Neural cell (in vitro differentiated cells): Measurements from ENCODE around the gene TRIM15. TPM values are rescaled to one million over a fixed set of nuclear protein-coding genes. Genes with fewer than 3 reads are reported as not detected.

Source experiments
- H2AFZ ChIP-seq: fragments of 200-600, 300-800 bp; sonication (generic), shearing (Covaris generic); 2 replicates; pipeline ENCODE4 v1.6.0; 2014; ENCODE audit warnings: low read depth, mild to moderate bottlenecking, antibody characterized with exemption, low read length, moderate library complexity
- H3F3A ChIP-seq: fragments of 200-600 bp; shearing (Covaris generic); 2 replicates; pipeline ENCODE4 v1.6.1; 2016; ENCODE audit warnings: mild to moderate bottlenecking, moderate library complexity, mixed read lengths, antibody characterized with exemption, low read length; ENCODE audit not compliant: insufficient read depth, poor library complexity, severe bottlenecking
- H3K27ac ChIP-seq: fragments of 200-600, 300-800 bp; sonication (generic), shearing (Covaris generic); 2 replicates; pipeline ENCODE4 v1.5.1; 2014; ENCODE audit warnings: mild to moderate bottlenecking, low read length, moderate library complexity
- H3K27me3 ChIP-seq: fragments of 300-800, 200-600 bp; sonication (generic), shearing (Covaris generic); 2 replicates; pipeline ENCODE4 v1.6.0; 2014; ENCODE audit warnings: mild to moderate bottlenecking, low read depth, low read length, moderate library complexity; ENCODE audit not compliant: insufficient read depth
- H3K36me3 ChIP-seq: fragments of 300-800, 200-600 bp; sonication (generic), shearing (Covaris generic); 2 replicates; pipeline ENCODE4 v1.5.1; 2014; ENCODE audit warnings: mild to moderate bottlenecking, antibody characterized with exemption, low read length, moderate library complexity; ENCODE audit not compliant: insufficient read depth
- H3K4me2 ChIP-seq: fragments of 300-800, 200-600 bp; sonication (generic), shearing (Covaris generic); 2 replicates; pipeline ENCODE4 v1.6.0; 2014; ENCODE audit warnings: mild to moderate bottlenecking, low read length
- H3K4me3 ChIP-seq: fragments of 300-800, 200-600 bp; sonication (generic), shearing (Covaris generic); 2 replicates; pipeline ENCODE4 v1.5.1; 2014; ENCODE audit warnings: mild to moderate bottlenecking, low read length, moderate library complexity
- H3K79me2 ChIP-seq: fragments of 200-600 bp; shearing (Covaris generic); replicated peaks from 2 replicates; pipeline ENCODE4 v1.6.0; 2014; ENCODE audit warnings: mild to moderate bottlenecking, low read length, moderate library complexity; ENCODE audit not compliant: insufficient read depth
- H3K9ac ChIP-seq: fragments of 300-800, 200-600 bp; sonication (generic), shearing (Covaris generic); 2 replicates; pipeline ENCODE4 v1.6.1; 2016; ENCODE audit warnings: mild to moderate bottlenecking, low read length, mixed read lengths
- H3K9me2 ChIP-seq: fragments of 200-600 bp; shearing (Covaris generic); 2 replicates; pipeline ENCODE4 v1.6.1; 2016; ENCODE audit warnings: mild to moderate bottlenecking, low read length, mixed read lengths; ENCODE audit not compliant: insufficient read depth
- H3K9me3 ChIP-seq: fragments of 200-600, 300-800 bp; sonication (generic), shearing (Covaris generic); 2 replicates; pipeline ENCODE4 v1.6.1; 2016; ENCODE audit warnings: mild to moderate bottlenecking, mixed run types, low read length, moderate library complexity, mixed read lengths
- H4K20me1 ChIP-seq: fragments of 200-600 bp; shearing (Covaris generic); 2 replicates; pipeline ENCODE4 v1.6.1; 2016; ENCODE audit warnings: mild to moderate bottlenecking, mixed run types; ENCODE audit not compliant: insufficient read depth
- EP300 ChIP-seq: fragments of 450-650 bp; conservative IDR thresholded peaks from 2 replicates; pipeline ENCODE4 v1.6.1; 2014; ENCODE audit warnings: antibody characterized with exemption, mild to moderate bottlenecking, moderate library complexity; ENCODE audit not compliant: poor library complexity, severe bottlenecking
- EZH2 ChIP-seq: fragments of 200-600, 300-800 bp; shearing (Covaris generic), sonication (generic); IDR thresholded peaks from 2 replicates; pipeline ENCODE4 v1.6.1; 2014; ENCODE audit warnings: antibody characterized with exemption, low read length, borderline replicate concordance, mild to moderate bottlenecking; ENCODE audit not compliant: insufficient read depth, poor library complexity, severe bottlenecking
- MXI1 ChIP-seq: fragments of 450-650 bp; conservative IDR thresholded peaks from 2 replicates; pipeline ENCODE4 v1.6.1; 2014; ENCODE audit warnings: antibody characterized with exemption, mild to moderate bottlenecking; ENCODE audit not compliant: poor library complexity, severe bottlenecking
- POLR2AphosphoS5 ChIP-seq: IDR thresholded peaks from 2 replicates; pipeline ENCODE4 v1.6.1; 2012
- RAD21 ChIP-seq: fragments of 450-650 bp; conservative IDR thresholded peaks from 2 replicates; pipeline ENCODE4 v1.6.1; 2014; ENCODE audit warnings: antibody characterized with exemption, mild to moderate bottlenecking, moderate library complexity
- REST ChIP-seq: IDR thresholded peaks from 2 replicates; pipeline ENCODE4 v1.6.1; 2012; ENCODE audit warnings: borderline replicate concordance
- SMC3 ChIP-seq: fragments of 450-650 bp; conservative IDR thresholded peaks from 2 replicates; pipeline ENCODE4 v1.6.1; 2014; ENCODE audit warnings: antibody characterized with exemption, mild to moderate bottlenecking, moderate library complexity; ENCODE audit not compliant: poor library complexity
- TAF1 ChIP-seq: IDR thresholded peaks from 2 replicates; pipeline ENCODE4 v1.6.1; 2012; ENCODE audit warnings: low read depth
- polyA plus RNA-seq: library from polyadenylated mRNA; depleted of rRNA; stranded (reverse); fragments of >200 nt; gene quantifications from 2 replicates; pipeline ENCODE4 v1.2.3, GENCODE V29; 2014
- TF ChIP-seq, protein P1 (sequence below): fragments of 450-650 bp; IDR thresholded peaks from 2 replicates; pipeline ENCODE4 v1.5.1; 2014; ENCODE audit warnings: antibody characterized with exemption, mild to moderate bottlenecking, moderate library complexity; ENCODE audit not compliant: poor library complexity, severe bottlenecking

Gene TRIM15
- polyA plus RNA-seq, 1 donor from 2014 or later = not detected

- H3F3A ChIP-seq = no peaks in the 10 kb centered on the region
- H3K36me3 ChIP-seq = peaks cover 13% of the 10 kb centered on the region
- H3K4me3 ChIP-seq = no peak overlapping the region
- H3K79me2 ChIP-seq = no peaks in the 10 kb centered on the region
- H4K20me1 ChIP-seq = no peaks in the 10 kb centered on the region
- H3K27ac ChIP-seq = no peak overlapping the region
- no peak overlapping the region for H2AFZ ChIP-seq
- no peaks in the 10 kb centered on the region for H3K9me2 ChIP-seq
- H3K9me3 ChIP-seq = no peaks in the 10 kb centered on the region
- TF ChIP-seq TAF1 (no peak), REST (no peak), SMC3 (no peak), EP300 (no peak), POLR2AphosphoS5 (no peak), RAD21 (no peak), MXI1 (no peak), EZH2 (no peak)
- TF ChIP-seq, protein P1, sequence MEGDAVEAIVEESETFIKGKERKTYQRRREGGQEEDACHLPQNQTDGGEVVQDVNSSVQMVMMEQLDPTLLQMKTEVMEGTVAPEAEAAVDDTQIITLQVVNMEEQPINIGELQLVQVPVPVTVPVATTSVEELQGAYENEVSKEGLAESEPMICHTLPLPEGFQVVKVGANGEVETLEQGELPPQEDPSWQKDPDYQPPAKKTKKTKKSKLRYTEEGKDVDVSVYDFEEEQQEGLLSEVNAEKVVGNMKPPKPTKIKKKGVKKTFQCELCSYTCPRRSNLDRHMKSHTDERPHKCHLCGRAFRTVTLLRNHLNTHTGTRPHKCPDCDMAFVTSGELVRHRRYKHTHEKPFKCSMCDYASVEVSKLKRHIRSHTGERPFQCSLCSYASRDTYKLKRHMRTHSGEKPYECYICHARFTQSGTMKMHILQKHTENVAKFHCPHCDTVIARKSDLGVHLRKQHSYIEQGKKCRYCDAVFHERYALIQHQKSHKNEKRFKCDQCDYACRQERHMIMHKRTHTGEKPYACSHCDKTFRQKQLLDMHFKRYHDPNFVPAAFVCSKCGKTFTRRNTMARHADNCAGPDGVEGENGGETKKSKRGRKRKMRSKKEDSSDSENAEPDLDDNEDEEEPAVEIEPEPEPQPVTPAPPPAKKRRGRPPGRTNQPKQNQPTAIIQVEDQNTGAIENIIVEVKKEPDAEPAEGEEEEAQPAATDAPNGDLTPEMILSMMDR = no peak
- H3K27me3 ChIP-seq = no peaks in the 10 kb centered on the region
- no peak overlapping the region for H3K4me2 ChIP-seq
- H3K9ac ChIP-seq = no peak overlapping the region
These were observed 31.7 kb downstream of the TRIM15 start for GRCh38 chr6:30194797-30195690.

DNA sequence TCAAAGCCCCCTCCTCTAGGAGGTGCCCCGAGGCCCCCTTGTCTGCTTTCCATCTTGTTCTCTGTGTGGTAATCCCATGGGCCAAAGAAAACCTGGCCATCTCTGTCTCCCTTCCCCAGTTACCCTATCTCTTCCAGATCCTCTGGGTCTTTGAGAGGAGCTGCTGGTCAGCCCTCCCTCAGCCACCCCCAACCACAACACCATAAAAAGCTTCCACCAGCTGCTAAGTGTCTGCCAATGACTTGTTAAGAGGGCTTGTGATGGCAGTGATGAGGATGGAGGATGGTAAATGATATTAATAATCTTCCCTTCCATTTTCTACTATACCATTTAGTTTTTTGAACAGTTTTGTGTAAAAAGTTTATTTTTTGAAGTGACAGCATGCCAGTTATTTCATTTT is 32.6 kb downstream of the TRIM15 start:
- peaks cover 13% of the 10 kb centered on the region for H3K36me3 ChIP-seq
- no peaks in the 10 kb centered on the region for H4K20me1 ChIP-seq
- H3K9me2 ChIP-seq = no peaks in the 10 kb centered on the region
- no peak overlapping the region for H3K9ac ChIP-seq
- H3K27ac ChIP-seq = no peak overlapping the region
- H2AFZ ChIP-seq = no peak overlapping the region
- H3K27me3 ChIP-seq = no peaks in the 10 kb centered on the region
- H3K4me2 ChIP-seq = no peak overlapping the region
- no peak for TF ChIP-seq EP300
- no peak for TF ChIP-seq POLR2AphosphoS5
- TF ChIP-seq, protein P1 = no peak
- no peak for TF ChIP-seq TAF1
- TF ChIP-seq SMC3 = no peak
- no peak for TF ChIP-seq MXI1
- TF ChIP-seq RAD21 = no peak
- no peak for TF ChIP-seq REST
- TF ChIP-seq EZH2 = no peak
- H3K9me3 ChIP-seq = no peaks in the 10 kb centered on the region
- H3K4me3 ChIP-seq = no peak overlapping the region
- H3K79me2 ChIP-seq = no peaks in the 10 kb centered on the region
- no peaks in the 10 kb centered on the region for H3F3A ChIP-seq
